PC-9 (cell line): ENCODE results near the gene CENPX. TPM values are rescaled to one million over a fixed set of nuclear protein-coding genes. Genes with fewer than 3 reads are reported as not detected.

ENCODE experiments used
- BruUV-seq: library from RNA; stranded (reverse); fragments of 400-500 nt; replicated peaks from 2 replicates; lab custom pipeline; 2021; lab: Mats Ljungman, UMichigan
- CTCF ChIA-PET: fragments of 300-600 bp; sonication (Branson Sonifier 250); formaldehyde crosslinking; loops from one replicate; lab custom pipeline; 2022; ENCODE audit warnings: antibody characterized with exemption; lab: Charles Lee
- POLR2A ChIA-PET: fragments of 300-600 bp; sonication (Branson Sonifier 250); formaldehyde crosslinking; loops from one replicate; lab custom pipeline; 2022; ENCODE audit warnings: antibody characterized with exemption; ENCODE audit not compliant: unreplicated experiment; lab: Charles Lee
- DNase-seq, 2 experiments: peaks; one replicate each; pipeline versions ENCODE4 v3.0.0 to v3.0.0-alpha.2; 2015 to 2022; ENCODE audit warnings: mixed read lengths in 1 of 2
- H2AFZ ChIP-seq: fragments of 200-600 bp; sonication (generic); 2 replicates; pipeline ENCODE4 v1.8.1; 2017; ENCODE audit warnings: antibody characterized with exemption
- H3F3A ChIP-seq: fragments of 200-600 bp; sonication (generic); 2 replicates; pipeline ENCODE4 v1.8.1; 2017; ENCODE audit warnings: antibody characterized with exemption, mild to moderate bottlenecking, low read depth; ENCODE audit not compliant: insufficient read depth
- H3K27ac ChIP-seq: fragments of 200-600 bp; sonication (generic); 2 replicates; pipeline ENCODE4 v1.6.1; 2016; ENCODE audit warnings: mixed run types
- H3K27me3 ChIP-seq: fragments of 200-600 bp; sonication (generic); 2 replicates; pipeline ENCODE4 v1.6.1; 2016; ENCODE audit warnings: low read depth, mixed run types; ENCODE audit not compliant: insufficient read depth
- H3K36me3 ChIP-seq: fragments of 200-600 bp; sonication (generic); 2 replicates; pipeline ENCODE4 v1.6.1; 2016; ENCODE audit warnings: low read depth, mixed run types
- H3K4me1 ChIP-seq: fragments of 200-600 bp; sonication (generic); replicated peaks from 2 replicates; pipeline ENCODE4 v1.6.1; 2016; ENCODE audit warnings: mixed run types; ENCODE audit not compliant: insufficient read depth
- H3K4me2 ChIP-seq: fragments of 200-600 bp; sonication (generic); 2 replicates; pipeline ENCODE4 v1.6.1; 2017; ENCODE audit warnings: mixed run types
- H3K4me3 ChIP-seq: fragments of 200-600 bp; sonication (generic); 2 replicates; pipeline ENCODE4 v1.6.1; 2016; ENCODE audit warnings: mixed run types
- H3K79me2 ChIP-seq: fragments of 200-600 bp; sonication (generic); 2 replicates; pipeline ENCODE4 v1.6.1; 2017; ENCODE audit warnings: low read depth, mixed run types
- H3K9me2 ChIP-seq: fragments of 200-600 bp; sonication (generic); 2 replicates; pipeline ENCODE4 v1.8.1; 2017; ENCODE audit warnings: mild to moderate bottlenecking; ENCODE audit not compliant: insufficient read depth
- H3K9me3 ChIP-seq: fragments of 200-600 bp; sonication (generic); 2 replicates; pipeline ENCODE4 v1.8.1; 2016; ENCODE audit warnings: low read depth; ENCODE audit not compliant: insufficient read depth
- H4K20me1 ChIP-seq: fragments of 200-600 bp; sonication (generic); 2 replicates; pipeline ENCODE4 v1.8.1; 2017; ENCODE audit not compliant: insufficient read depth
- EZH2 ChIP-seq: fragments of 200-600 bp; sonication (generic); IDR thresholded peaks from 2 replicates; pipeline ENCODE4 v1.8.0; 2017; ENCODE audit warnings: antibody characterized with exemption, low read depth
- intact Hi-C: fragments of 100-400 bp; cut with micrococcal nuclease; formaldehyde crosslinking; loops from one replicate; pipeline ENCODE4 v1.10.0; 2022; ENCODE audit not compliant: unreplicated experiment
- total RNA-seq: library from RNA; stranded (reverse); gene quantifications from 2 replicates; pipeline ENCODE4 v1.2.3, GENCODE V29; 2021
- TF ChIP-seq, protein P1 (sequence below): fragments of 200-600 bp; sonication (generic); conservative IDR thresholded peaks from 2 replicates; pipeline ENCODE4 v1.6.1; 2017; ENCODE audit warnings: mixed run types, antibody characterized with exemption, mild to moderate bottlenecking, moderate library complexity

The CENPX gene
- total RNA-seq, 1 experiment from 2014 or later, result 132 TPM

DNA sequence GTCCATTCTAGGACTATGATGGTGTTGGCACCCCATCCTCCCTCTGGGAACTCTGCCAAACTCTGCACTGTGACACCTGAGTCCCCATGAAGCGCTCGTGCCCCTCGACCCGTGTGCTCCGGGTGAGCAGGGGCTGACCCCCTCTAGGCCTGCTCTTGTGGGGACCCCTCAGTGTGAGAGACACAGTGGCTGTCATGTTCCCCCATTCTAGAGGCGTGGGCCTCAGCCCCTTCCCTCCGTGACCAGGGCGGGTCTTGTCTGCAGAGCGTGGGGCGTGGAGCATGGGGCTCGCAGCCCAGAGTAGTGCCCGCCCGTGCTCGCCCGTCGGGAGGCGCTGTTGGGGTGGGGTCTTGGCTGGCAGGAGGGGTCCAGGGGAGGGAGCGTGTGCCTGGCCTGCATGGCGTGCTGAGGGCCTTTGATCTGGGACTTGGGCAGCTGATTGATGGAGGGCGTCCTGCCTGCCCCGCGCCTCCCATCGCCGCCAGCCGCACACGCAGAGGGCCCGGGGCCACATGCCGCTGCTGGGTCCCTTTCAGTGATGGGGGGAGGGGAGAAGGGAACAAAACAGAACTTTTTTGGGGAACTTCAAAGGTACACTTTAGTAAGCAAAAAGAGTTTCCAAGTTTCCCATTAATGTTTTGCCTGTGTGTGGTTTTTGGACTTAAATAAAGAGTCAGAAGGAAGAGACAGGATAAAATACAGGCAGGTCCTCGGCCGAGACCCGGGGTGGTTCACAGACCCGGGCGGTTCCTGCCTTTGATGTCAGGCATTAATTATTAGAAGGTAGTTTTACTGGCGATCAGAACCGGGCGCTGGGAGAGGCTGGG is 22.5 kb downstream of the CENPX start:
- intact Hi-C loops, result loop anchor here (5.0 kb wide), 1 partner anchor 33 kb away; no protein-coding TSS in a partner anchor
- no peaks in the 10 kb centered on the region for H3K36me3 ChIP-seq
- no peak overlapping the region for H3K27ac ChIP-seq
- peaks cover 22% of the 10 kb centered on the region for H3K4me1 ChIP-seq
- H4K20me1 ChIP-seq, result no peaks in the 10 kb centered on the region
- H3K79me2 ChIP-seq, result no peaks in the 10 kb centered on the region
- no peaks in the 10 kb centered on the region for H3K9me2 ChIP-seq
- BruUV-seq, result no TSS peak
- H3K9me3 ChIP-seq, result no peaks in the 10 kb centered on the region
- peaks cover 10% of the 10 kb centered on the region; the same call in 1 of the 2 replicates for H3F3A ChIP-seq
- TF ChIP-seq, protein P1, sequence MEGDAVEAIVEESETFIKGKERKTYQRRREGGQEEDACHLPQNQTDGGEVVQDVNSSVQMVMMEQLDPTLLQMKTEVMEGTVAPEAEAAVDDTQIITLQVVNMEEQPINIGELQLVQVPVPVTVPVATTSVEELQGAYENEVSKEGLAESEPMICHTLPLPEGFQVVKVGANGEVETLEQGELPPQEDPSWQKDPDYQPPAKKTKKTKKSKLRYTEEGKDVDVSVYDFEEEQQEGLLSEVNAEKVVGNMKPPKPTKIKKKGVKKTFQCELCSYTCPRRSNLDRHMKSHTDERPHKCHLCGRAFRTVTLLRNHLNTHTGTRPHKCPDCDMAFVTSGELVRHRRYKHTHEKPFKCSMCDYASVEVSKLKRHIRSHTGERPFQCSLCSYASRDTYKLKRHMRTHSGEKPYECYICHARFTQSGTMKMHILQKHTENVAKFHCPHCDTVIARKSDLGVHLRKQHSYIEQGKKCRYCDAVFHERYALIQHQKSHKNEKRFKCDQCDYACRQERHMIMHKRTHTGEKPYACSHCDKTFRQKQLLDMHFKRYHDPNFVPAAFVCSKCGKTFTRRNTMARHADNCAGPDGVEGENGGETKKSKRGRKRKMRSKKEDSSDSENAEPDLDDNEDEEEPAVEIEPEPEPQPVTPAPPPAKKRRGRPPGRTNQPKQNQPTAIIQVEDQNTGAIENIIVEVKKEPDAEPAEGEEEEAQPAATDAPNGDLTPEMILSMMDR, result no peak
- no peak for TF ChIP-seq EZH2
- ChIA-PET POLR2A (no interaction called here), CTCF (no interaction called here)
- H3K4me2 ChIP-seq, result no peak overlapping the region
- no peak for DNase-seq
- H2AFZ ChIP-seq, result no peak overlapping the region
- no peak overlapping the region for H3K4me3 ChIP-seq
- H3K27me3 ChIP-seq, result no peaks in the 10 kb centered on the region

DNA sequence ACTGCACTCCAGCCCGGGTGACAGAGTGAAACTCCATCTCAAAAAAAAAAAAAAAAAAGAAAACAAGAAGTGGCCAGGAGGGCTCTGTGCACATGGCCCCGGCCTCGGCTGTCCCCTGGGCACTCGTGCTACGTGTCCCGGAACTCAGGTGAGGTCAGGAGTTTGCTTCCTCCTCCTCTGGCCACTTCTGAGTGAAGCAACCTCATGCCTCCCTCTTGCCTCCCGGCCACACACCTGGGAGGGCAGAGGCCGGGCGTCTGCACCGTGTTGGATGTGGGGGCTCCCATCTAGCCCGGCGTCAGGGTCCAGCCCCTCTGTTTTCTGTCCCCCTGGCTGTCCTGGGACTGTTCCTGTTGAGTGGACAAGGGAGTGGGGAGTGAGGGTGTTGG is 23.1 kb downstream of the CENPX start:
- H3F3A ChIP-seq, result peaks cover 10% of the 10 kb centered on the region; the same call in 1 of the 2 replicates
- no peak for TF ChIP-seq EZH2
- TF ChIP-seq, protein P1, result no peak
- no peaks in the 10 kb centered on the region for H3K9me2 ChIP-seq
- H3K4me1 ChIP-seq, result peaks cover 22% of the 10 kb centered on the region
- intact Hi-C loops, result no loop called here
- H2AFZ ChIP-seq, result no peak overlapping the region
- H3K36me3 ChIP-seq, result no peaks in the 10 kb centered on the region
- no peaks in the 10 kb centered on the region for H3K27me3 ChIP-seq
- no peaks in the 10 kb centered on the region for H3K79me2 ChIP-seq
- H4K20me1 ChIP-seq, result no peaks in the 10 kb centered on the region
- ChIA-PET POLR2A (no interaction called here), CTCF (no interaction called here)
- H3K27ac ChIP-seq, result no peak overlapping the region
- H3K4me3 ChIP-seq, result no peak overlapping the region
- H3K9me3 ChIP-seq, result no peaks in the 10 kb centered on the region
- no peak for DNase-seq
- no peak overlapping the region for H3K4me2 ChIP-seq
- no TSS peak for BruUV-seq

DNA sequence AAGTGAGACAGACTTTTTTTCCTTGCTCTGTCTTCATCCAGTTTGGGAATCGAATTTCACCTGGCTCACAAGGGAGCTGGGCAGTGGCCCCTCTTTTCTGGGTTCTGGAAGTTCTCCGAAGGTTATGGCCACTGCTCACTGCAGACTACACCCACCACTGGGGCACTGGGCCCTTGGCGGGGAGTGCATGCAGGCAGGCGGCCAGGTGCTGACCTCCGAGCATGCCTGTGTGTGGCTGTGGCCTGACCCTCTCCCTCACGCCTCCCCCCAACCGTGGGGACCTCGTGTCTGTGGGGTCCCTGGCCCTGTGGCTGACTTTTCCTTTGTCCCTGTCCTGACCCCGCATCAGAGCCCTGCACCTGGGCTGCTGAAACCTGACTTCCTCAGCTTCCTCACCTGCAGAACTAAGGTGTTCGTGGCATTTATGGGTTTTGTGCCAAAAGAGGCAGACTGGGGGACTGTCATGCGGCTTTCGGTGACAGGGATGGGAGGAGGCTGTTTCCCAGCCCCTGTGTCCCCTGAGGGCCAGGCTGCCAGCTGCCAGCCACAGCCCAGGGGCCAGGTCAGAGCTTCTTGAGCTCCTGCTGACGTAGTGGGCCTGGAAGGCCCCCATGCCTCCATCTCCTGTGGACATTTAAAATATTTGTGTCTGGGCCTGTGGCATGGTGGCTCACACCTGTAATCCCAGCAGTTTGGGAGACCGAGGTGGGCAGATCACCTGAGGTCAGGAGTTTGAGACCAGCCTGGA is 23.8 kb downstream of the CENPX start:
- H3K79me2 ChIP-seq, result no peaks in the 10 kb centered on the region
- BruUV-seq, result no TSS peak
- H3K9me3 ChIP-seq, result no peaks in the 10 kb centered on the region
- no peaks in the 10 kb centered on the region for H3K27me3 ChIP-seq
- H3F3A ChIP-seq, result peaks cover 10% of the 10 kb centered on the region; the same call in 1 of the 2 replicates
- H3K4me3 ChIP-seq, result no peak overlapping the region
- no peak overlapping the region for H2AFZ ChIP-seq
- H4K20me1 ChIP-seq, result no peaks in the 10 kb centered on the region
- no peak overlapping the region for H3K27ac ChIP-seq
- TF ChIP-seq, protein P1, result no peak
- TF ChIP-seq EZH2, result no peak
- POLR2A ChIA-PET, result no interaction called here
- H3K4me1 ChIP-seq, result peaks cover 16% of the 10 kb centered on the region
- CTCF ChIA-PET, result no interaction called here
- DNase-seq, result no peak
- no peaks in the 10 kb centered on the region for H3K9me2 ChIP-seq
- intact Hi-C loops, result no loop called here
- H3K36me3 ChIP-seq, result no peaks in the 10 kb centered on the region
- no peak overlapping the region for H3K4me2 ChIP-seq
